Peyer's patch (tissue), 4 donors: ENCODE measurements around the gene NAA80. TPM values are rescaled to one million over a fixed set of nuclear protein-coding genes. Genes with fewer than 3 reads are reported as not detected.
A peak's percentile ranks its signal among the peaks of the same experiment; 100 is the strongest.

ENCODE experiments used
- DNase-seq, 3 donors: peaks; one replicate each; pipeline ENCODE4 v3.0.0-alpha.2; 2017 to 2019
- H3K27ac ChIP-seq, 4 donors: fragments of 200-600 bp; sonication (generic); one replicate each; pipeline ENCODE4 v1.5.1; 2016 to 2019
- H3K27me3 ChIP-seq, 2 donors: fragments of 200-600 bp; sonication (generic); one replicate each; pipeline ENCODE4 v1.5.1; 2019
- H3K36me3 ChIP-seq, 3 donors: fragments of 200-600 bp; sonication (generic); one replicate each; pipeline ENCODE4 v1.5.1; 2016 to 2019
- H3K4me1 ChIP-seq, 4 donors: fragments of 200-600 bp; sonication (generic); one replicate each; pipeline ENCODE4 v1.5.1; 2016 to 2019
- H3K4me3 ChIP-seq, 4 donors: fragments of 200-600 bp; sonication (generic); 1 replicate in 3 of 4; 2 replicates in 1 of 4; pipeline ENCODE4 v1.5.1; 2016 to 2019; ENCODE audit warnings: mild to moderate bottlenecking in 1 of 4
- H3K9me3 ChIP-seq, 4 donors: fragments of 200-600 bp; sonication (generic); one replicate each; pipeline ENCODE4 v1.5.1; 2016 to 2019; ENCODE audit warnings: mild to moderate bottlenecking in 1 of 4
- CTCF ChIP-seq, 6 experiments: fragments of 450-650 bp in 4 of 6; fragments of 200-600 bp in 2 of 6; sonication (generic) in 1 of 6; IDR thresholded peaks; one replicate each; pipeline ENCODE4 v1.5.1; 2017 to 2019; ENCODE audit warnings: antibody characterized with exemption in 6 of 6, mild to moderate bottlenecking in 3 of 6, moderate library complexity in 1 of 6
- POLR2A ChIP-seq, 2 donors: fragments of 450-650 bp; IDR thresholded peaks; one replicate each; pipeline ENCODE4 v1.5.1; 2017; ENCODE audit warnings: antibody characterized with exemption in 2 of 2, mild to moderate bottlenecking in 2 of 2, moderate library complexity in 2 of 2
- total RNA-seq, 4 donors: library from RNA; depleted of rRNA; stranded (reverse); fragments of >200 nt; gene quantifications; one replicate each; pipeline ENCODE4 v1.1.0, GENCODE V29; 2016

Gene NAA80
- total RNA-seq, 4 donors from 2014 or later = 3.2 to 14.0 (median 12.4) TPM

GRCh38 chr3:50249457-50249856, 49.7 kb downstream of the NAA80 start:
- Histone ChIP-seq H3K4me3 (no peak overlapping the region), H3K4me1 (peaks cover 3 to 88% (median 36%) of the 10 kb centered on the region in 4 donors), H3K9me3 (no peaks in the 10 kb centered on the region), H3K27me3 (no peaks in the 10 kb centered on the region), H3K36me3 (peaks cover 0 to 24% (median 0%) of the 10 kb centered on the region in 3 donors), H3K27ac (peak overlapping the region in 3 of 4 donors; percentile 13 to 86 (median 73))
- DNase-seq = no peak
- TF ChIP-seq CTCF (IDR thresholded peaks at IDR 0.05) (no peak), POLR2A (IDR thresholded peaks at IDR 0.05) (no peak)

- Histone ChIP-seq H3K4me3 (no peak overlapping the region), H3K27ac (peak overlapping the region; percentile 13 to 86 (median 57)), H3K27me3 (no peaks in the 10 kb centered on the region), H3K4me1 (peaks cover 3 to 83% (median 41%) of the 10 kb centered on the region in 4 donors), H3K36me3 (peaks cover 0 to 16% (median 0%) of the 10 kb centered on the region in 3 donors), H3K9me3 (no peaks in the 10 kb centered on the region)
- DNase-seq = peak in 2 of 3 donors; percentile 77 to 78
- no peak for TF ChIP-seq POLR2A (IDR thresholded peaks at IDR 0.05)
- TF ChIP-seq CTCF (IDR thresholded peaks at IDR 0.05) = no peak
Observed at GRCh38 chr3:50248387-50248786, 50.8 kb downstream of the NAA80 start.

GRCh38 chr3:50246517-50246954, 52.7 kb downstream of the NAA80 start:
- H3K36me3 ChIP-seq = no peaks in the 10 kb centered on the region
- peak in 2 of 3 donors; percentile 70 to 82 for DNase-seq

More at GRCh38 chr3:50246517-50246954, 52.7 kb downstream of the NAA80 start:
- peaks cover 3 to 85% (median 59%) of the 10 kb centered on the region in 4 donors for H3K4me1 ChIP-seq
- H3K9me3 ChIP-seq = no peaks in the 10 kb centered on the region
- H3K4me3 ChIP-seq = peak overlapping the region; percentile 34 to 61 (median 44)
- peak overlapping the region; percentile 73 to 86 (median 76) for H3K27ac ChIP-seq
- TF ChIP-seq POLR2A (IDR thresholded peaks at IDR 0.05) (no peak), CTCF (IDR thresholded peaks at IDR 0.05) (no peak)
- no peaks in the 10 kb centered on the region for H3K27me3 ChIP-seq

Other genes starting within 250 kb of the NAA80 start
- 100 to 1,000 TPM; 212 to 498 (median 416) TPM for gene RBM5, start 210.5 kb downstream of the NAA80 start, total RNA-seq
- 10 to 100 TPM; 21.2 to 41.0 (median 23.2) TPM for gene SEMA3F, start 144.1 kb downstream of the NAA80 start, total RNA-seq
- not detected for gene GNAT1, start 107.8 kb downstream of the NAA80 start, total RNA-seq
- 1 to 10 TPM in 1 of 4 donors, not detected in 3; 1.3 TPM for gene SLC38A3, start 94.1 kb downstream of the NAA80 start, total RNA-seq
- 100 to 1,000 TPM in 2 of 4 donors, 10 to 100 TPM in 2; 71.8 to 178 (median 98.4) TPM for gene GNAI2, start 63.2 kb downstream of the NAA80 start, total RNA-seq
- 100 to 1,000 TPM in 3 of 4 donors, 10 to 100 TPM in 1; 56.1 to 367 (median 267) TPM for gene SEMA3B, start 30.3 kb downstream of the NAA80 start, total RNA-seq
- gene LSMEM2, start 20.3 kb downstream of the NAA80 start, total RNA-seq = not detected
- gene IFRD2, start 7.0 kb downstream of the NAA80 start, total RNA-seq = 100 to 1,000 TPM in 3 of 4 donors, 10 to 100 TPM in 1; 75.5 to 205 (median 140) TPM
- 1 to 10 TPM; 3.0 to 6.6 (median 4.2) TPM for gene HYAL3, start within 50 bp of the NAA80 start, total RNA-seq
- 1 to 10 TPM; 1.2 to 5.1 (median 4.6) TPM for gene HYAL1, start 4.2 kb upstream of the NAA80 start, total RNA-seq
- 10 to 100 TPM; 18.2 to 63.1 (median 39.9) TPM for gene HYAL2, start 23.3 kb upstream of the NAA80 start, total RNA-seq
- gene TUSC2, start 28.8 kb upstream of the NAA80 start, total RNA-seq = 10 to 100 TPM in 3 of 4 donors, 1 to 10 TPM in 1; 5.8 to 19.8 (median 17.5) TPM
- gene RASSF1, start 41.4 kb upstream of the NAA80 start, total RNA-seq = 10 to 100 TPM; 27.6 to 80.0 (median 29.4) TPM
- gene ZMYND10, start 46.3 kb upstream of the NAA80 start, total RNA-seq = under 1 TPM in 2 of 4 donors, not detected in 2; 0.27 to 0.38 TPM
- 10 to 100 TPM; 19.1 to 45.4 (median 28.3) TPM for gene NPRL2, start 51.4 kb upstream of the NAA80 start, total RNA-seq
- gene CYB561D2, start 51.5 kb upstream of the NAA80 start, total RNA-seq = 10 to 100 TPM; 22.3 to 69.5 (median 38.6) TPM
- 10 to 100 TPM; 14.0 to 75.5 (median 66.2) TPM for gene TMEM115, start 60.1 kb upstream of the NAA80 start, total RNA-seq
- gene CACNA2D2, start 204.2 kb upstream of the NAA80 start, total RNA-seq = 1 to 10 TPM in 3 of 4 donors, under 1 TPM in 1; 0.88 to 5.8 (median 1.2) TPM